ENCODE measurements around the gene TMC3.

DNA sequence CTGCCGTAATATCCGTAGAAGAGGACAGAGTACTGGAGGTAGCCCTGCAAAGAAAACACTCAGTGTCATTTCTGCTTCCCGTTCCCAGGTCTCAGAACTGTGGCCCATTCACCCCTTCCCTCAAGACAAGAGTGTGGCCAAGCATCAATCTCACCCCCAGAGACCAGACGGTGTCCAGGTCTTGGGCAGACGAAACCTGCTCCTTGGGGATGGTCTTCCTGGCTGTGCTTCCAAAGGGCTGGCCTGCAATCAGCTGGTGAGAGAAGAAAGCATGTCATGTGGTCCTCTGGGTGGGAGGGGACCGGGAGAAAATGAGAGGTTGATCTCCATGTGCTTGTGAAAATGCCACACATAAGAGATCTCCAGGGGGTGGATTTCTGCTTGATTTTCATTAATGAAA lies 15.8 kb downstream of the TMC3 start:
- TF ChIP-seq, protein P1, sequence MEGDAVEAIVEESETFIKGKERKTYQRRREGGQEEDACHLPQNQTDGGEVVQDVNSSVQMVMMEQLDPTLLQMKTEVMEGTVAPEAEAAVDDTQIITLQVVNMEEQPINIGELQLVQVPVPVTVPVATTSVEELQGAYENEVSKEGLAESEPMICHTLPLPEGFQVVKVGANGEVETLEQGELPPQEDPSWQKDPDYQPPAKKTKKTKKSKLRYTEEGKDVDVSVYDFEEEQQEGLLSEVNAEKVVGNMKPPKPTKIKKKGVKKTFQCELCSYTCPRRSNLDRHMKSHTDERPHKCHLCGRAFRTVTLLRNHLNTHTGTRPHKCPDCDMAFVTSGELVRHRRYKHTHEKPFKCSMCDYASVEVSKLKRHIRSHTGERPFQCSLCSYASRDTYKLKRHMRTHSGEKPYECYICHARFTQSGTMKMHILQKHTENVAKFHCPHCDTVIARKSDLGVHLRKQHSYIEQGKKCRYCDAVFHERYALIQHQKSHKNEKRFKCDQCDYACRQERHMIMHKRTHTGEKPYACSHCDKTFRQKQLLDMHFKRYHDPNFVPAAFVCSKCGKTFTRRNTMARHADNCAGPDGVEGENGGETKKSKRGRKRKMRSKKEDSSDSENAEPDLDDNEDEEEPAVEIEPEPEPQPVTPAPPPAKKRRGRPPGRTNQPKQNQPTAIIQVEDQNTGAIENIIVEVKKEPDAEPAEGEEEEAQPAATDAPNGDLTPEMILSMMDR (IDR thresholded peaks at IDR 0.05; ENCODE audit: low read length), result no peak
- no peak for TF ChIP-seq EZH2 (IDR thresholded peaks at IDR 0.05; ENCODE audit: borderline replicate concordance, low read length)
